GM12865 (cell line): ENCODE data around the gene BIN1.
"Not testable (repeated sequence)": the region's sequence is repeated elsewhere in the genome, so short reads cannot be mapped to it uniquely, and the experiment has no call there.

ENCODE experiments used
- DNase-seq: peaks from one replicate; pipeline ENCODE4 v3.0.0; 2010; ENCODE audit warnings: low read depth
- H3K4me3 ChIP-seq: 2 replicates; pipeline ENCODE4 v1.5.1; 2011; ENCODE audit warnings: mild to moderate bottlenecking, low read depth, low read length, control low read depth
- CTCF ChIP-seq: IDR thresholded peaks from 2 replicates; pipeline ENCODE4 v1.5.1; 2011; ENCODE audit warnings: low read length, control low read depth, low read depth, inconsistent platforms; ENCODE audit not compliant: insufficient read depth; ENCODE audit errors: missing control alignments

Gene BIN1

GRCh38 chr2:127122361-127123027 lies 15.5 kb upstream of the BIN1 start:
- no peak for TF ChIP-seq CTCF
- DNase-seq = no peak
- H3K4me3 ChIP-seq = no peak overlapping the region

GRCh38 chr2:127121776-127122176 lies 14.8 kb upstream of the BIN1 start:
- DNase-seq = no peak
- no peak overlapping the region for H3K4me3 ChIP-seq
- TF ChIP-seq CTCF = no peak

GRCh38 chr2:127121353-127121752 lies 14.4 kb upstream of the BIN1 start:
- no peak for DNase-seq
- no peak for TF ChIP-seq CTCF
- H3K4me3 ChIP-seq = no peak overlapping the region

- not testable (repeated sequence) for DNase-seq, H3K4me3 ChIP-seq
These were observed 13.5 kb upstream of the BIN1 start for GRCh38 chr2:127120408-127120807.

GRCh38 chr2:127118467-127118866 lies 11.5 kb upstream of the BIN1 start:
- DNase-seq = no peak
- H3K4me3 ChIP-seq = no peak overlapping the region
- no peak for TF ChIP-seq CTCF

- DNase-seq = no peak
- no peak for TF ChIP-seq CTCF
- no peak overlapping the region for H3K4me3 ChIP-seq
These were observed 11.1 kb upstream of the BIN1 start for GRCh38 chr2:127118038-127118437.

- H3K4me3 ChIP-seq = no peak overlapping the region
- no peak for TF ChIP-seq CTCF
- no peak for DNase-seq
These were observed 10.6 kb upstream of the BIN1 start for GRCh38 chr2:127117603-127118002.
